RCC 7860 (cell line): ENCODE results near the gene NFKBIA.
"Not testable (repeated sequence)": the region's sequence is repeated elsewhere in the genome, so short reads cannot be mapped to it uniquely, and the experiment has no call there.

ENCODE experiments used
- DNase-seq: peaks from one replicate; pipeline ENCODE4 v3.0.0-alpha.2; 2015; ENCODE audit warnings: low spot score
- FAIRE-seq: peaks from 2 replicates; lab custom pipeline; 2012; peaks lifted over from hg19 to GRCh38; lab: Jason Lieb, UNC

The NFKBIA gene

GRCh38 chr14:35404449-35405303, at the start of gene NFKBIA:
Gene NFKBIA (minus strand): TSS chr14:35404749. CDS start chr14:35404644, 105 bp downstream.
- DNase-seq (peak; percentile 71), FAIRE-seq (no peak)

GRCh38 chr14:35446450-35446849, 41.9 kb upstream of the NFKBIA start:
- no peak for DNase-seq
- no peak for FAIRE-seq

- DNase-seq = no peak
- FAIRE-seq = no peak
Measured at GRCh38 chr14:35444104-35444503, 39.6 kb upstream of the NFKBIA start.

GRCh38 chr14:35441160-35441559, 36.6 kb upstream of the NFKBIA start:
- DNase-seq (no peak), FAIRE-seq (no peak)

- no peak for FAIRE-seq
- peak; percentile 6 for DNase-seq
Measured at GRCh38 chr14:35438910-35439713, 34.6 kb upstream of the NFKBIA start.

- FAIRE-seq, DNase-seq: not testable (repeated sequence)
Measured at GRCh38 chr14:35438492-35438891, 33.9 kb upstream of the NFKBIA start.

- FAIRE-seq (no peak), DNase-seq (no peak)
Measured at GRCh38 chr14:35435177-35435576, 30.6 kb upstream of the NFKBIA start.

- DNase-seq (no peak), FAIRE-seq (no peak)
Measured at GRCh38 chr14:35433826-35434225, 29.3 kb upstream of the NFKBIA start.

- DNase-seq (no peak), FAIRE-seq (no peak)
Measured at GRCh38 chr14:35430459-35431199, 26.1 kb upstream of the NFKBIA start.

GRCh38 chr14:35429951-35430350, 25.4 kb upstream of the NFKBIA start:
- DNase-seq (no peak), FAIRE-seq (no peak)

- FAIRE-seq = no peak
- no peak for DNase-seq
Measured at GRCh38 chr14:35425850-35426249, 21.3 kb upstream of the NFKBIA start.

GRCh38 chr14:35423621-35424020, 19.1 kb upstream of the NFKBIA start:
- FAIRE-seq (no peak), DNase-seq (no peak)

- peak; percentile 60 for DNase-seq
Measured at GRCh38 chr14:35420036-35420811, 15.7 kb upstream of the NFKBIA start.

GRCh38 chr14:35419429-35419841, 14.9 kb upstream of the NFKBIA start:
- peak; percentile 59 for DNase-seq
- FAIRE-seq = no peak

More at GRCh38 chr14:35420036-35420811, 15.7 kb upstream of the NFKBIA start:
- FAIRE-seq = no peak

GRCh38 chr14:35418093-35418492, 13.5 kb upstream of the NFKBIA start:
- FAIRE-seq = no peak
- DNase-seq = no peak

GRCh38 chr14:35416108-35416750, 11.7 kb upstream of the NFKBIA start:
- FAIRE-seq = no peak

GRCh38 chr14:35414365-35414764, 9.8 kb upstream of the NFKBIA start:
- FAIRE-seq = no peak
- peak; percentile 49 for DNase-seq

More at GRCh38 chr14:35416108-35416750, 11.7 kb upstream of the NFKBIA start:
- DNase-seq = no peak

- FAIRE-seq (no peak), DNase-seq (no peak)
Measured at GRCh38 chr14:35412272-35413056, 7.9 kb upstream of the NFKBIA start.

- FAIRE-seq = no peak
- no peak for DNase-seq
Measured at GRCh38 chr14:35410858-35411257, 6.3 kb upstream of the NFKBIA start.
